ENCODE results near the gene DPP10.

Gene DPP10

DNA sequence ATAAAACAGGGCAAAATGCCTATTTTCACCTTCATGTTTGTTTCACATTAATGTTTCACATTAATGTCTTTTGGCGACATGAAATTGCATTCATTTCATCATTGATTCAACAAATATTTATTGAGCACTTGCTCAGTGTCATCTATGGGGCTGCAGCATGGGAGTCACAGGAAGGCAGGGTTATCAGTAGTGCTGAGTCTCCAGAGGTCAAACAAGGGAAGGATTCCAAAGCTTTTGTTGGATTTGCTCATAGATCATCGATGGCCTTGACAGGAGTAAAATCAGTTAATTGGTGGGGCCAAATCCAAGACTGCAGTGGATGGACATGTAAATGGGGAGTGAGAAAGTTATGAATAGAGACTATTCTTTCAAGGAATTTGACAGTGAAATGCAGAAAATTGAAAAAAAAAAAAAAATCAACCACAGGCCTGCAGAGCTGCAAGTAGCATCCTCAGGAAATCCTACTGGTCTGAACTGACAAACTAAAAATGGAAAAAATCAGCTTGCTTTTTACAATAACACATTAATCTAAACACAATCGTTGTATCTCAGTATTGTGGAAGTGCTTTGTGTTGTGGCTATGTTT, 1290.8 kb downstream of the DPP10 start:
- TF ChIP-seq RAD21 (IDR thresholded peaks at IDR 0.05; ENCODE audit: low read depth), result no peak
- no peak for TF ChIP-seq CREB1 (IDR thresholded peaks at IDR 0.05; ENCODE audit: low read depth)
- no peak for TF ChIP-seq EGR1 (IDR thresholded peaks at IDR 0.05)
- TF ChIP-seq, protein P1, sequence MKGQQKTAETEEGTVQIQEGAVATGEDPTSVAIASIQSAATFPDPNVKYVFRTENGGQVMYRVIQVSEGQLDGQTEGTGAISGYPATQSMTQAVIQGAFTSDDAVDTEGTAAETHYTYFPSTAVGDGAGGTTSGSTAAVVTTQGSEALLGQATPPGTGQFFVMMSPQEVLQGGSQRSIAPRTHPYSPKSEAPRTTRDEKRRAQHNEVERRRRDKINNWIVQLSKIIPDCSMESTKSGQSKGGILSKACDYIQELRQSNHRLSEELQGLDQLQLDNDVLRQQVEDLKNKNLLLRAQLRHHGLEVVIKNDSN (IDR thresholded peaks at IDR 0.05), result no peak
- TF ChIP-seq NFIC (IDR thresholded peaks at IDR 0.05), result no peak
- TF ChIP-seq, protein P2, sequence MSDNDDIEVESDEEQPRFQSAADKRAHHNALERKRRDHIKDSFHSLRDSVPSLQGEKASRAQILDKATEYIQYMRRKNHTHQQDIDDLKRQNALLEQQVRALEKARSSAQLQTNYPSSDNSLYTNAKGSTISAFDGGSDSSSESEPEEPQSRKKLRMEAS (IDR thresholded peaks at IDR 0.05), result no peak
- no peak for TF ChIP-seq TEAD4 (IDR thresholded peaks at IDR 0.05)
- no peak for TF ChIP-seq ZBTB7A (IDR thresholded peaks at IDR 0.05; ENCODE audit: low read depth)
- TF ChIP-seq CEBPB (IDR thresholded peaks at IDR 0.05), result no peak
- no peak for TF ChIP-seq YY1 (IDR thresholded peaks at IDR 0.05; ENCODE audit: low read depth)
- no peak for TF ChIP-seq TCF12 (IDR thresholded peaks at IDR 0.05; ENCODE audit: low read depth)
- no peak for TF ChIP-seq TAF1 (IDR thresholded peaks at IDR 0.05; ENCODE audit: low read depth)
- no peak for TF ChIP-seq EP300 (IDR thresholded peaks at IDR 0.05; ENCODE audit: borderline replicate concordance)
- TF ChIP-seq, protein P3, sequence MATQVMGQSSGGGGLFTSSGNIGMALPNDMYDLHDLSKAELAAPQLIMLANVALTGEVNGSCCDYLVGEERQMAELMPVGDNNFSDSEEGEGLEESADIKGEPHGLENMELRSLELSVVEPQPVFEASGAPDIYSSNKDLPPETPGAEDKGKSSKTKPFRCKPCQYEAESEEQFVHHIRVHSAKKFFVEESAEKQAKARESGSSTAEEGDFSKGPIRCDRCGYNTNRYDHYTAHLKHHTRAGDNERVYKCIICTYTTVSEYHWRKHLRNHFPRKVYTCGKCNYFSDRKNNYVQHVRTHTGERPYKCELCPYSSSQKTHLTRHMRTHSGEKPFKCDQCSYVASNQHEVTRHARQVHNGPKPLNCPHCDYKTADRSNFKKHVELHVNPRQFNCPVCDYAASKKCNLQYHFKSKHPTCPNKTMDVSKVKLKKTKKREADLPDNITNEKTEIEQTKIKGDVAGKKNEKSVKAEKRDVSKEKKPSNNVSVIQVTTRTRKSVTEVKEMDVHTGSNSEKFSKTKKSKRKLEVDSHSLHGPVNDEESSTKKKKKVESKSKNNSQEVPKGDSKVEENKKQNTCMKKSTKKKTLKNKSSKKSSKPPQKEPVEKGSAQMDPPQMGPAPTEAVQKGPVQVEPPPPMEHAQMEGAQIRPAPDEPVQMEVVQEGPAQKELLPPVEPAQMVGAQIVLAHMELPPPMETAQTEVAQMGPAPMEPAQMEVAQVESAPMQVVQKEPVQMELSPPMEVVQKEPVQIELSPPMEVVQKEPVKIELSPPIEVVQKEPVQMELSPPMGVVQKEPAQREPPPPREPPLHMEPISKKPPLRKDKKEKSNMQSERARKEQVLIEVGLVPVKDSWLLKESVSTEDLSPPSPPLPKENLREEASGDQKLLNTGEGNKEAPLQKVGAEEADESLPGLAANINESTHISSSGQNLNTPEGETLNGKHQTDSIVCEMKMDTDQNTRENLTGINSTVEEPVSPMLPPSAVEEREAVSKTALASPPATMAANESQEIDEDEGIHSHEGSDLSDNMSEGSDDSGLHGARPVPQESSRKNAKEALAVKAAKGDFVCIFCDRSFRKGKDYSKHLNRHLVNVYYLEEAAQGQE (IDR thresholded peaks at IDR 0.05; ENCODE audit: low read depth), result no peak
- no peak for TF ChIP-seq FOXM1 (IDR thresholded peaks at IDR 0.05; ENCODE audit: borderline replicate concordance, low read depth)

DNA sequence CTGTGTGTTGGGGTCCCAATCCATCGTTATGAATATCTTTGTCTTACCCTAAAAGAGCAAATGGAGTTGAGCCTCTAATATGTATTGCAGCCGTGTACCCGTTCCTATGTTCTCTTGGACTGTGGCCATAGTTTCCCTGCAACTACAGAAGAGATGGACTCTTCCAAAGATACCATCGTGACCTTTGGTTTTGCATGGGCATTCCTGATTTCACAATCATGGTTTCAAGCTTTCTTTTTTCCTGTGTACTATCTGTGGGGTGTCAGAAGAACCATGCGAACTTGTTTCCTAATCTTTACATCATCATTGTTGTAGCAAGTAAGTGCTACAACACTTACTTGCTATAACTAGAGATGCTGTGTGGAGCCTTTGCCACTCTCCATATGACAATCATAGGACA, 1295.7 kb downstream of the DPP10 start:
- TF ChIP-seq TEAD4 (IDR thresholded peaks at IDR 0.05) (no peak), TCF12 (IDR thresholded peaks at IDR 0.05; ENCODE audit: low read depth) (no peak), NFIC (IDR thresholded peaks at IDR 0.05) (no peak), FOXM1 (IDR thresholded peaks at IDR 0.05; ENCODE audit: borderline replicate concordance, low read depth) (no peak), EP300 (IDR thresholded peaks at IDR 0.05; ENCODE audit: borderline replicate concordance) (no peak), TAF1 (IDR thresholded peaks at IDR 0.05; ENCODE audit: low read depth) (no peak), RAD21 (IDR thresholded peaks at IDR 0.05; ENCODE audit: low read depth) (no peak), YY1 (IDR thresholded peaks at IDR 0.05; ENCODE audit: low read depth) (no peak), CEBPB (IDR thresholded peaks at IDR 0.05) (no peak)
- TF ChIP-seq, protein P3 (IDR thresholded peaks at IDR 0.05; ENCODE audit: low read depth), result no peak
- TF ChIP-seq, protein P1 (IDR thresholded peaks at IDR 0.05), result no peak
- TF ChIP-seq, protein P2 (IDR thresholded peaks at IDR 0.05), result no peak

DNA sequence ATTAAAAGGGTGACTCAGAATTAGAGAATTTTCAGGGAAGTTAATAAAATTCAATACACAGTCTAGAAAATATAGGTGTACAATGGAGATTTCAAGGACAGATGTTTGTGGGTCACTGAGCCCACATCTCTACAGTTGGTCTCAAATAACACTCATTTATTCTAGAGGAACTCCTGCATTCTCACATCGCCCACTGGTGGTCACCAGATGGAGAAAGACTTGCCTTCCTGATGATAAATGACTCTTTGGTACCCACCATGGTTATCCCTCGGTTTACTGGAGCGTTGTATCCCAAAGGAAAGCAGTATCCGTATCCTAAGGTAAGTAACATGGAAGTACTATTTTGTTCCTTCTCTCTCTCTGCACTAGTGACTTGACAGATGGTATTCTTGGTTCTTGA, 1297.1 kb downstream of the DPP10 start:
- no peak for TF ChIP-seq EGR1 (IDR thresholded peaks at IDR 0.05)
- no peak for TF ChIP-seq EP300 (IDR thresholded peaks at IDR 0.05; ENCODE audit: borderline replicate concordance)
- no peak for TF ChIP-seq TEAD4 (IDR thresholded peaks at IDR 0.05)
- no peak for TF ChIP-seq ZBTB7A (IDR thresholded peaks at IDR 0.05; ENCODE audit: low read depth)
- no peak for TF ChIP-seq CREB1 (IDR thresholded peaks at IDR 0.05; ENCODE audit: low read depth)
- TF ChIP-seq YY1 (IDR thresholded peaks at IDR 0.05; ENCODE audit: low read depth), result no peak
- no peak for TF ChIP-seq TAF1 (IDR thresholded peaks at IDR 0.05; ENCODE audit: low read depth)
- TF ChIP-seq RAD21 (IDR thresholded peaks at IDR 0.05; ENCODE audit: low read depth), result no peak
- TF ChIP-seq, protein P3 (IDR thresholded peaks at IDR 0.05; ENCODE audit: low read depth), result no peak
- TF ChIP-seq TCF12 (IDR thresholded peaks at IDR 0.05; ENCODE audit: low read depth), result no peak
- TF ChIP-seq FOXM1 (IDR thresholded peaks at IDR 0.05; ENCODE audit: borderline replicate concordance, low read depth), result no peak
- no peak for TF ChIP-seq CEBPB (IDR thresholded peaks at IDR 0.05)
- TF ChIP-seq NFIC (IDR thresholded peaks at IDR 0.05), result no peak
- TF ChIP-seq, protein P1 (IDR thresholded peaks at IDR 0.05), result no peak
- TF ChIP-seq, protein P2 (IDR thresholded peaks at IDR 0.05), result no peak

Data from Ishikawa (cell line).